ENCODE results near the gene HCST.
"Not testable (repeated sequence)": the region's sequence is repeated elsewhere in the genome, so short reads cannot be mapped to it uniquely, and the experiment has no call there.

Gene HCST

DNA sequence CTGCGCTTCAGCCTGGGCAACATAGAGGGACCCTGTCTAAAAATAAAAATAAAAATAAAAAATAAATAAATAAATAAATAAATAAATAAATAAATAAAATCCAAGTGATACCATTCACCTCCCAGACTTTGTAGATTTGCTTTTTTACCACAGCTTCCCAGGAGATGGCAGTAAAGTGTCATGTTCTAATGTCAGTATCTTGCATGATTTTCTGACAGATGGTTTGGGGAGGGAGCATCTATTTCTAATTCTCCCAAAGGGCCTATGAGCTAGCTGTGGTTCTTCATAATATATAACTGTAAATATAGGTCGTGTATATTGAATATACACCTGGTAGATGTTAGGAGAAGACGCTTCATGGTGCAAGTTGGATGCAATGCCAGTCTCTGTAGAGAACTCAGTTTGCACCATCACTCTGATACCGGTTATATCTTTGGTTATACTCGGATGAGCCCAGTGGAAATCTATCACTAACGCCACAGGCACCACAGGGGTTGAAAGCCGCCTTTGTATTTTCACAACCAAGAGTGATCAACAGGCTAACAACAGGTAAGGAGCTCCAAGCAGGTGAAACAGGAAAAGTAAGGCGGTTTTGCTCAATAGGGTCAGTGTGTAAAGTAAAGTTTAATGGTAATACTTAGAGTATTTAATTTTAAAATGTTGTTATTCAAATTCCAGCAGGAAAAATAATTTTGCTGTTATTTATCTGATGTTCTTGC, 20.1 kb upstream of the HCST start:
- peak in 1 of 2 donors; percentile 62 for DNase-seq

DNA sequence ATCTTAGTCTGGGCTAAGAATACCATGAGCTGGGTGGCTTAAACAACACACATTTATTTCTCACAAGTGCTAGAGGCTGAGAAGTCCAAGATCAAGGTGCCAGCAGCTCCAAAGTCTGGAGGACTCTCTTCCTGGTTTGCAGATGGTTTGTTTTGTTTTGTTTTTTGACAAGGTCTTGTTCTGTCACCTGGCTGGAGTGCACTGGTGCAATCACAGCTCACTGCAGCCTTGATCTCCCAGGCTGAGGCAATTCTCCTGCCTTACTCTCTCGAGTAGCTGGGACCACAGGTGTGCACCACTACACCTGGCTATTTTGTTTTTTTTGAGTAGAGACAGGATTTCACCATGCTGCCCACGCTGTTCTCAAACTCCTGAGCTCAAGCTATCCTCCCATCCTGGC, 18.4 kb upstream of the HCST start:
- DNase-seq: no peak

DNA sequence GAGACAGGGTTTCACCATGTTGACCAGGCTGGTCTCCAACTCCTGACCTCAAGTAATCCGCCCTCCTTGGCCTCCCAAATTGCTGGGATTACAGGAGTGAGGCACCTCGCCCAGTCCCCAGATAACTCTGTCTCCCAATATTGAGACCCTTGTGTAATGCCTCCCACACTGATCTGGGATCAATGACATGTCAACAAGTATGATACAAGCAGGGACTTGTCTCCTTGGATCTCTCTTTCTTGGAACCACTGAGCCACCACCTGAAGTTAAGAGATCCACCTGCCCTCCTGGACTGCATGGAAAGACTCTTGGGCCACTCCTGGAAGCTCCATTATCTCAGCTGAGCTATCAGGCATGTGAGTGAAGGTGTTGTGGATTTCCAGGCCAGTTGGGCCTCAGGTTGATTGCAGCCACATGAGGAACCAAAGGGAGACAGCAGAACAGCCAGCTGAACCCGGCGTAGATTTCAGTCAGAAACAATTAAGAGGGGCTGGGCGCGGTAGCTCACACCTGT, 17.0 kb upstream of the HCST start:
- DNase-seq: no peak

DNA sequence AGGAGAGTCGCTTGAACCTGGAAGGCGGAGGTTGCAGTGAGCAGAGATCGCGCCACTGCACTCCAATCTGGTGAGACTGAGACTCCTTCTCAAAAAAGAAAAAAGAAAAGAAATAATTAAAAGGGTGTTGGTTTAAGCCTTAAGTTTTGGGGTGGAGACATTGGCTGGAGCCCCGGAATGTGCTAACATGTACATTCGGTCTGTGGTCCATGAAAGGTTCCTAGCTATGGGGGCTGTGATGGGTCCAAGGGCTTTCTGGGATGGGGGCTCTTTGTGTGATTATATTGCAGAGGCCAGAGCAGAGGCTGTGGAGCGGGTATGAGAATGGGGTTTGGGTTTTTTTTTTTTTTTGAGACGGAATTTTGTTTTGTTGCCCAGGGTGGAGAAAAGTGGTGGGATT, 16.4 kb upstream of the HCST start:
- DNase-seq: no peak

DNA sequence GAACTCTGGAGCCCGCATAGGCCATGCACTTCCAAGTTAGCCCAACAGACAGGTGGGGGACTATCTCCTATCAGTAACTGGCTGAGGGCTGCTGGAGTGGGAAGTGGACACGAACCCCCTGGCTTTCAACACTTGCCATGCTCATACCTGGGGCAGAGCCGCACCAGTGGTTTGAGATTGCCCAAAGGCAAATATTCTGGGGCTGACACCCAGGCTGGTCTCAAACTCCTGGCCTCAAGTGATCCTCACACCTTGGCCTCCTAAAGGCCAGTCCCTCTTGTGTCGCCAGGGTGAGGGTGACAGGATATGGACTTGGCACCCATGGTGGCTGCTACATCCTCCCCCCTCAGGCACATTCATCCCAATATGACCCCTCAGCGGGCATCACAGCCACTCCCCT, 15.1 kb upstream of the HCST start:
- DNase-seq: no peak

DNA sequence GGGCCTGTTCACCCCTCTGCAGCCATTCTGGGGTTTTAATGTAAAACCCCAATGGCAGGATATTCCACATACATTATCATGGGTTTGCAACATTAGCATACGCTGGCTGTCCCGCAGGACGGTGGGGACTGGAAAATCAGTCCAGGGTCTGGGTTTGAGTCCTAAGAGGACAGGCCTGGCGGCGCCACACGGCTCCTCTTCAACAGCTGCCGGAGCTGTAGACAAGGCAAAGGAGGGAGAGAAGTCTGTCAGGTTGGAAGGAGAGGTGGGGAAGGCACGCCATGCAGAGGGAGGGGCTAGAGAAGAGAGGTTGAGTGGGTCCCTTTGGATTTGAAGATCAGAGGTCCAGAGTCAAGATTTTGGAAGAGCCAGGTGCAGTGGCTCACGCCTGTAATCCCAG, 13.9 kb upstream of the HCST start:
- no peak for DNase-seq

DNA sequence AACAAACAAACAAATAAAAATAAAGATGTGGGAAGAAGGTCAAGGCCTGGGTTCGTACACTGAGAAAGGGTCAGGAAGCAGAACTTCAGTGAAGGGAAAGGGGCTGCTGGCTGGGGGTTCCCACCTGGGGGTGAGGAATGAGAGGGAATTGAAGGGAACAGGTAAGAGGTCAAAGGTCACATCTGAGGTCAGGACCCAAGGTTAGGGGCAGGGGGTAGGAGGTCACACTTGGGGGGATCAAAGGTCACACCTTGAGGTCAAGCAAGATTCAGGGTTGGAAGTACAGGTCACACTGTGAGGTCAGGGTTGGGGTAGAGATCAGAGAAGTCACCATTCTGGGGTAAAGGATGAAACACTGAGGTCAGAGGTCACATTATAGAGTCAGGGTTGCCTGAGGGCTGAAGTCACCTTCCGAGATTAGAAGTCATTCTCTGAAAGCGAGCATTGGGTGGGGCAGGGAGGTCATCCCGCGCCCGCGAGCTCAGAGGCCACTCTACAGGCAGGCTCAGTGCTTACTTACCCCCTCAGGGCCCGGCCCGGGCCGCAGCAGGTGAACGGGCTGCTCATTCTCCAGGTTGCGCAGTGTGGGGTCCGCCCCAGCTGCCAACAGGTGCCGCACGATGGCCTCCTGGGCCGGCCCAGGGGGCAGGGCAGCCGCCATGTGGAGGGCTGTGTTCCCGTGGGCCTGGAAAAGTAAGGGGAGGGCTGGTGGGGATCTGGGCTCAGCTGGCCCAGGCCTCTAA, 12.8 kb upstream of the HCST start:
- DNase-seq: no peak

DNA sequence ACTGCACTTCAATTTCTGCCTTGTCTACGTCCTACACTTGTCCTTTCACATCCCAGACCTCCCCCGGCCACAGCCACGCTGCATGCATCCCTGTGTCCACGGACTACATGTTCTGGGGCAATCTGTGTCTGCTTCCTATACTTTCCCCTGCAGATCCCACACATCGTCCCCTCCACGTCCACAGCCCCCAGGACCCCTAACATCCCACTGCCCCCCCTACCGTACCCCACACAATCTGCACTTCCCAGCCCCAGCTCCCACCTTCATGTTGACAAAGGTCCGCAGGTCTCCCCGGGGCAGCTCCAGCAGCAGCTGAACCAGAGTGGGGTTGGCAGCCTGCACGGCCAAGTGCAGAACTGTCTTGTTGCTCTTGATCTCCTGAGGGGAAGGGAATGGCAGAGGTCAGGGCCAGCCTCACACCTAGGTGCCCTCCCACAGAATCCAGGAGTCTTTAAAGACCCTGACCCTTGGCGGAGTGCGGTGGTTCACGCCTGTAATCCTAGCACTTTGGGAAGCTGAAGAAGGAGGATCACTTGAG, 12.1 kb upstream of the HCST start:
- DNase-seq: no peak

DNA sequence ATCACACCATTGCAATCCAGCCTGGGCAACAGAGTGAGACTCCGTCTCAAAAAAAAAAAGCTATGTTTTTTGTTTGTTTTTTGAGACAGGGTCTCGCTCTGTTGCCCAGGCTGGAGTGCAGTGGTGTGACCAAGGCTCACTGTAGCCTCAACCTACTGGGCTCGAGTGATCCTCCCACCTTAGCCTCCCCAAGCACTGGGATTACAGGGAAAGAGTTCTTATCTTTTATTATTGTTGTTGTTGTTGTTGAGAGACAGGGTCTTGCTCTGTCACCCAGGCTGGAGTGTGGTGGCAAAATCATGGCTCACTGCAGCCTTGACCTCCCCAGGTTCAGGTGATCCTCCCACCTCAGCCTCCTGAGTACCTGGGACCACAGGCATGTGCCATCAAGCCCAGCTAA, 10.5 kb upstream of the HCST start:
- not testable (repeated sequence) for DNase-seq

DNA sequence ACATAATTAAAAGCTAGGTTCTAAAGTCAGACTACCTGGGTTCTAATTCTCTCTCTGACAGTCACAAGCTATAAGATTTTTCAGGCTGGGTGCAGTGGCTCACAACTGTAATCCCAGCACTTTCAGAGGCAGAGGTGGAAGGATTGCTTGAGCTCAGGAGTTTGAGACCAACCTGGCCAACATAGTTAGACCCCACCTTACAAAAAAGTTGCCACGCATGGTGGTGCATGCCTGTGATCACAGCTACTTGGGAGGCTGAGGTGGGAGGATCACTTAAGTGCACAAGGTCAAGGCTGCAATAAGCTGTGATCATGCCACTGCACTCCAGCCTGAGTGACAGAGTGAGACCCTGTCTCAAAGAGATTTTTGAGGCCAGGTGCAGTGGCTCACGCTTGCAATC, 8.0 kb upstream of the HCST start:
- DNase-seq: no peak

DNA sequence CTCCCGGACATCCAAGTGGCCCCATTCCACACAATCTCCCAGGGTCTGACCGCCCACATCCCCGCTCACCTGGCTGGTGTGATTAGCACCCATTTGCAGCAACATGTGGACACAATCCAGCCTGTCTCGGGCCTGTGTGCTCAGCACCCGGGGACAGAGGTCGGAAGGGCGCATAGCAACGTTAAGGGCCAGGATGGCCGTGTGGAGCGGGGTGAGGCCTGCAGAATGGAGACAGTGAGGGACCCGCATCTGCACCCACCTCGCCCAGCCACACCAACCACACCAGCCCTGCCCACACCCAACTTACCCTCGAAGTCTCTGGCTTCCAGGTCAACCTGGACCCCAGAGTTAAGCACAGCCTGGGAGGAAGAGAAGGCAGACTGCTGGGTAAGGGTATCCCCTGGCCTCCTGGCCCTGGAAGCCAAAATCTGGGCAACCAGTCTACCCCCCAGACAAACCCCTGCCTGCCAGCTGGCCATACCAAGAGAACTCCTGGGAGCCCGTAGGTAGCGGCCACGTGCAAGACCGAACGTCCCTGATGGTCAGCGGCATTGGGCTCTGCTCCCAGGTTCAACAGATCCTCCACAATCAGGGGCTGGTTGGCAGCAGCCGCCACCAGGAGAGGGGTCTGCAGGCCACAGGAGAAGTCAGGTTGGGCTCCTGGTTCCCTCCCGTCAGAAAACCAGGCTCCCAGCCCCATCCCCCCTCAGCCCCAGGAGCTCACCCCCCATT, 6.3 kb upstream of the HCST start:
- no peak for DNase-seq

DNA sequence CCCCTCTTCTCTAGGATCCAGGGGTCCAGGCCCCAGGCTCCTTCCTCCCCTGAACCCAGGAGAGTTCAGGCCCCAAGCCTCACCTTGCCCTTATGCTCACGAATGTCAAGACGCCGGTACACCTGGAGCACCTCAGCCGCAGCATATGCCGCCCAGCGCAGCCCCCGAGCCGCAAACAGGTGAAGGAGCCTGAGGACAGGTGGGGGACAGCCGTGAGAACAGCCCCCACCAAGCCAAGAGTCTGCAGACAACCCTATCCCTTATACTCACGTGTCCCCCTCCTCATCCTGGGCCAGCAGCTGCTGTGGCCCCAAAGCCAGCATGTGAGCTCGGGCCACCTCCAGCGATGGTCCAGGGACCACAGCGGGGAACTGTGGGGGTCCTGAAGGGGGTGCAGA, 5.7 kb upstream of the HCST start:
- DNase-seq: no peak

DNA sequence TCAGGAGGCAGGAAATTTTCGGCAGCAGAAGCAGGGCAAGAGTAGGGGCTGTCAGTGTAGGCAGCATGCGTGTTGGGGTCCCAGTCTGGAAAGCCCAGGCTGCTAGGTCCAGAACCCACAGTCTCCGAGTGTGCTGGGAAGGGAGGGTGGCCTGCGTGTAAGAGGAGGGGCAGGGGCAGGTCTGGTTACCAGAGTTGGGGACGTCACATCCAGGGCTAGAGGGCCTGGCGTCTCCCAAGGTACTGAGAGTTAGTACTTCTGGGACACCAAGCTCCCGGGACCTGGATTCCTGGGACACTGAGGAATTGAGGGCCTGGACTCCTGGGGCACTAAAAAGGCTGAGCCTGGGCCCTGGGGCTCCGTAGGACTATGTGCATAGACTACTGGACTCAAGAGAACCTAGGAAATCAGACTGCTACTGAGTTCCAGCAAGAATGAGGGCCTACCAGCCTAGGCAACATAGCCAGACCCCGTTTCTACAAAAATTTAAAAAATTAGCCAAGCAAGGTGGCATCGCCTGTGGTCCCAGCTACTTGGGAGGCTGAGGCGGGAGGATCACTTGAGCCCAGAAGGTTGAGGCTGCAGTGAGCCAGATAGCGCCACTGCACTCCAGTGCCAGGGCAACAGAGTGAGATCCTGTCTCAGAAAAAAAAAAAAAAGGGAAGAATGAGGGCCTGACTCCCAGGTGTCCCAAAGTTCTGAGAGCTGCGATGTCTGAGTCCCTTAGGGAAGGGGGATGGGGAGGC, 4.5 kb upstream of the HCST start:
- no peak for DNase-seq

DNA sequence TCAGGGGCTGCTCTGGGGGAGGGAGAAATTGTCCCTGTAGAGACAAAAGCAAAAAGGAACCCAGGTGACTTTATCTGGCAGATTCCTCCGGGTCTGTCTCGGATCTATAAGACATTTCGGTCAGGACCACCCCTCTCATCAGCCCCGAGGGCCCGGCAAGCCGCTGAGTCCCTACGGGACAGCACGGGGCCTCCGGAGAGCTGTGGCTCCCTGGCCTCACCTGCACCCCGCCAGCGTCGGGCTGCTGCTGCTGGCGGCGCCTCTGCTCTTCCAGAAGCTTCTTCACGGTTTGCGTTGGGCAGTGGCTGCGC, 3.9 kb upstream of the HCST start:
- peak in 1 of 2 donors; percentile 20 for DNase-seq

DNA sequence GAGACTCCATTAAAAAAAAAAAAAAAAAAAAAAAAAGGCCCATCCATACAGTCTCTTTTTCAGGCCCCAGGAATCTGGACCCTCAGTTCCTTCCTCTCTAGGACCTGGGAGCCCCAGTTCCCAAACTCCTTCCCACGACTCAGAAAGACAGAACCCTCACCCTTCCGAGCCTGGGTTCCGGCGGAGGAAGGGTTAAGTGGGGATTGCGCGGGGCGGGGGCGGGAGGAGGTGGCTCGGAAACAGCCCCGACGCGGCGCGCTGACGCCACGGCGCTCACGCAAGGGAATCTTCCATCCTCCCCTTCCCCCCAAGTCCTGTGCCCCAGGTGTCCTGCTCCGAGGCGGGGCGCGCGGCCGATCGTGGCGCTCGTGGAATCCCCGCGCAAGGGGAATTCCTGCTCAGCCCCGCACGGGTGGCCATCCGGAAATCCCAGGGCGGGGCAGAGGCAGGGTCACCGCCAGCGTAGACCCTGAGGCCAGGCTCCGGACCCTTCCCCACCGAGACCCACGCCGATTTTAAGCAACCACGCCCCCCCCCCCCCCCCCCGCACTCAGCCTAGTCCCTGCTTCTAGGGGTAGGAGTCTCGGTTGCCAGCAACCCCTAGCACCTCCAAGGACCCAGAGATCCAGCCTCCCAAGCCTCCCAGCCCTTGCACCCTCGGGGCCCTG, 2.6 kb upstream of the HCST start:
- DNase-seq: peak; percentile 89 to 90

DNA sequence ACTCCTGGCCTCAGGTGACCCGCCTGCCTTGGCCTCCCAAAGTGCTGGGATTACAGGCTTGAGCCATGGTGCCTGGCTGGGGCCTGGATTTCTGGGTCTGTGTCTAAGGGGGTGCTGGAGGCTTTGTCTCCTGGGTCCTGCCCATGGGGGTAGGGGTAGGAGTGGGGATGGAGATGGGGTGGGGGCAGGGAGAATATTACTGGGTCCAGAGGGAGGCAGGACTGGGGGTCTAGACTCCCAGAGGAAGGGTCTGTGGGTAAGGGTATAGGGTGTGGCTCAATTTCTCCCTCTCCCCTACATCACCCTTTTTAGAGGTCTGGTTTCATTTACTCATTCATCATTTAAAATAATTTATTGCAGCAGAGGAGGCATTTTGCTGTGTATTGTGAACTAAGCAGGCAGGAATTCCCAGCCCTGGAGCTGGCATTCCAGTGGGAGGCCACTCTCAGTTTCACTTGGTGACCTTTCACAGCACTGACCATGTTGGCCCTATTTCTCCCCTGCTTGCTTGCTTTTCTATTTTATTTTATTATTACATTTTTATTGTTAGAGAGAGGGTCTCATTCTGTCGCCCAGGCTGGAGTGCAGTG, 1.2 kb upstream of the HCST start:
- DNase-seq: no peak

DNA sequence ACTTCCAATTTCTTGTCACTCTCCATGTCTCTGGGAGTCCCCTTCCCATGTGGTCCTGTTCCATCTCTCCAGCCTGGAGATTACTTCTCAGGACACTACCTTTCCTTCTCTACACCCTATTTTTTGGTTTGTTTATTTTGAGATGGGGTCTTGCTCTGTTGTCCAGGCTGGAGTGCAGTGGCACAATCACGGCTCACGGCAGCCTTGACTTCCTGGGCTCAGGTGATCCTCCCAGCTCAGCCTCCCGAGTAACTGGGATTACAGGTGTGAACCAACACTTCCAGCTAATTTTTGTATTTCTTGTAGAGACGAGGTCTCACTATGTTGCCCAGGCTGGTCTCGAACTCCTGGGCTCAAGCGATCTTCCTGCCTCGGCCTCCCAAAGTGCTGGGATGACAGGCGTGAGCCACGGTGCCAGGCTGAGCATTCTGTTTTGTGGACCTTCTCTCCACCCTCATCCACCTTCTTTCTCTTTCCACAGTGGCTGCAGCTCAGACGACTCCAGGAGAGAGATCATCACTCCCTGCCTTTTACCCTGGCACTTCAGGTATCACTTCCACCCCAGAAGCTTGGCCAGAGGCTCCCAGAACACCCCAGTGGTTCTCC, 644 bp downstream of the HCST start:
- no peak for DNase-seq

DNA sequence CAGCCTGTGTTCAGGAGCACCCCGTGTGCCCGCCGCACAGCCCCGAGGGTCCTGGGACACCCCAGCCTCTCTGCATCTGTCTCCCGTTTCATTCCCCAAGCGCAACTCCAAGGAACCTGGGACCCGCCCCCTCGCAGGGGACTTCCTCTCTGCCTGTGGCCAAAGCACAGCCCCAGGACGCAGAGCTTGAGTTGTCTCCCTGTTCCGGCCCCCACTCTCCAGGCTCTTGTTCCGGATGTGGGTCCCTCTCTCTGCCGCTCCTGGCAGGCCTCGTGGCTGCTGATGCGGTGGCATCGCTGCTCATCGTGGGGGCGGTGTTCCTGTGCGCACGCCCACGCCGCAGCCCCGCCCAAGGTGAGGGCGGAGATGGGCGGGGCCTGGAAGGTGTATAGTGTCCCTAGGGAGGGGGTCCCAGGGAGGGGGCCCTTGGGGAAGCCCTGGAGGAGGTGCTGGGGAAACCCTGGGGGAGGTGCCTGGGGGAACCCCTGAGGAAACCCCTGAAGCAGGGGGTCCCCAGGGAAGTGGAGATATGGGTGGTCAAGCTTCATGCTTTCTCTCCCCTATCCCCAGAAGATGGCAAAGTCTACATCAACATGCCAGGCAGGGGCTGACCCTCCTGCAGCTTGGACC, 1.3 kb downstream of the HCST start:
- DNase-seq: peak; percentile 93 to 96

DNA sequence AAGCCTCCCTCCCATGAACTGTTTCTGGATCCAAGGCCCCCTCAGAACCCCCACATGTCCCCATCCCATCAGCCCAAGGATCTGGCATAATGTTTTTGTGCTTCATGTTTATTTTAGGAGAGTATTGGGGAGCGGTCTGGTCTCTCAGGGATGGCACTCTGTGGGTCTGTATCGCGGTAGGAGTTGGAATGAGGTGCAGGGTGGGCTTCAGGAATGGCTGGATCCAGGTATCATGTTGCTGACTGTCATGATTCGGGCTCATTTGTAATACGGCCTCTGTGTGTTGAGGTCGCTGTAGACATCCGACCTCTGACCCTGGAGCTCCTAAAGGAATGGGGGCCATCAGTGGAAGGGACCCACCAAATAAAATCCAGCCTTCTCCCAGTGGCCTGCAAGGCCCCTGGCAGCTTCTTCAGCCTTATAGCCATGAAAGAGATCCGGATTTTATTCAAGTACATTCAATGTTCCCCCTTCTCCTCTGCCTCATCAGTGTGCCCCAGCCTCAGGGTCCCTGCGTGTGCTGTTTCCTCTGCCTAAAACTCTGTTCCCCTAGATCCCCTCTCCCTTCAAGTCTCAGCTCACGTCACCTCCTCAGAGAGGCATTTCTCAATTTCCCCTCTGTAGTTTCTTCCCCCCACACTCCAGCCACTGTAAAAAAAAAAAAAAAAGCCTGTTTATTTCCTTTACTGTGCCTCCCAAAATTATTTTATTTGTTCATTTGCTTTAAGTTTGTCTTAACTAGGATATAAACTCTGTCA, 2.2 kb downstream of the HCST start:
- no peak for DNase-seq

DNA sequence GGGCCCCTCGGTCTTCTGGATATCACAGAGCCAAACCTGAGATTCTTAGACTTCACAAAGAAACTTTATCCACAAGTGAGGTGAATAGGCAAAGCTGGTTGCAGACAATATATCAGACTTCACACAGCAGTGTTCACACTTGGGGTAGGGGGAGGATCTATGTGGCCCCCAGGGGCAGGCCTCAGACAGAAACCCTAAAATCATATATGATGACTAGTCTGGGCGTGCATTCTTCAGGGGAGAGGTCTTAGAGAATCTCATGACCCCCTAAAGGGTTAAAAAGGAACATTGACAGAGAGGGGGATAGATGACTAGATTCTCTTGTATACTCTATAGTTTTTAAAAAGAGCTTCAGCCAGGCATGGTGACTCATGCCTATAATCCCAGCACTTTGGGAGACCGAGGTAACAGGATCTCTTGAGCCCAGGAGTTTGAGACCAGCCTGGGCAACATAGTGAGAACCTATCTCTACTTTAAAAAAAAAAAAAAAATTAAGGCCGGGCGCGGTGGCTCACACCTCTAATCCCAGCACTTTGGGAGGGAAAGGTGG, 2.9 kb downstream of the HCST start:
- no peak for DNase-seq

Measured in activated CD4-positive, alpha-beta T cell treated with anti-CD3 and anti-CD28 coated beads for 4 hours (primary cell).